ENCODE results near the gene S100A16.

Gene S100A16

DNA sequence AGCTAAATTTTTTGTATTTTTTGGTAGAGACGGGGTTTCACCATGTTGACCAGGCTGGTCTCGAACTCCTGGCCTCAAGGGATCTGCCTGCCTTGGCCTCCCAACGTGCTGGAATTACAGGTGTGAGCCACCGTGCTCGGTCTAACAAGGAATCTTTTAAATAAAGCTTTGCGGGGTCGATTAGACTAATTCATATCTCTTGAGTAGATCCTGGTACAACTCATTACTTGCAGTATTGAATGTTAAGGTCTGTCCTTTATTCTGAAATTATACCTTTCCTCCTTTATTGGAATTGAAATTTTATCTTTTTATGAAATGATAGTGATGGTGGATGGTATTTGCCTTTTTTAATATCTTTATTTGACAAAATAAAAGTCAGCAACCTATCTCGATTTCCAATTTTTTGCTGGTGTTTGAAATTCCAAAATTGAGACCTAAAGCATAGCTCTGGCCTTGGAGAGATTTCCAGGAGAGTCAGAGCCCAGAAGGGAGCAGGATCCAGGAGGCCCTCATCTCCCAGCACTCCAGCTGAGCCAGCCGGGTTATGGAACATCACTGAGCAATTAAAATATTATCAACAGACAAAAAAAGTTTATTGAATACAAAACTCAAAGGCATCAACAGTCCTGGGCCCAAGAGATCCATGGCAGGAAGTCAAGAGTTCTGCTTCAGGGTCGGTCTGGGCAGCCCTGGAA is 52.0 kb downstream of the S100A16 start:
- no peak for DNase-seq

DNA sequence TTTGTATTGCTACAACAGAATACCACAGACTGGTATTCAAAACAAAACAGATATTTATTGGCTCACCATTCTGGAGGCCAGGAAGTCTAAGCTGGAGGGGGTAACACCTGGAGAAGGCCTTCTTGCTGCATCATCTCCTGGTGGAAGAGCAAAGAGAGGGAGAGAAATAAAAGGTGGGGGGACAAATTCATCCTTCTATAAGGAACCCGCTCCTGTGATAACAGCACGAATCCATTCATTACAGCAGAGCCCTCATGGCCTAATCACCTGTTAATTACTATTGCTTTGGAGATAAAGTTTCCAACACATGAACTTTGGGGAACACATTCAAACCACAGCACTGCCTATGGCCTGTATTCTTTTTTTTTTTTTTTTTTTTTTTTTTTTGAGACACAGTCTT is 52.7 kb downstream of the S100A16 start:
- DNase-seq = no peak

DNA sequence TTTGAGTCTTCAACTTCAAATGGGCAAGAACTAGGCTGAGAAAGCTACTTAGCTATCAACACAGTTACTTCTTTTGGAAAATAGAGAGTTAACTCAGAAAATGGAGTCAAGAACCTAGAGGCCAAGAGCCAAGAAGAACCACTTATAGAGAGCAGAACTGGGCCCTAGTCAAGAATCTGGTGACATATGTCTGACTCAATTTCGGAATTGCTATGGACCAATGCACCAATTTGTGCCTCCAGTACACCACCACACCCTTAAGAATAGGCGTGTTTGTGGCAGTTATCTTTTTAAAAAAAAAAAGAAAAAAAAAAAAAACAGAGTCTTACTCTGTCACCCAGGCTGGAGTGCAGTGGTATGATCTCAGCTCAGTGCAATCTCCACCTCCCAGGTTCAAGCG is 55.1 kb downstream of the S100A16 start:
- no peak for DNase-seq

All from activated CD4-positive, alpha-beta T cell treated with anti-CD3 and anti-CD28 coated beads, Interleukin-2, amount 50 U/mL, for 48 hours (primary cell).